A549 treated with Mapracorat at 1 μM for 4 hours (cell line): ENCODE data around the gene ARL5B. TPM values are rescaled to one million over a fixed set of nuclear protein-coding genes. Genes with fewer than 3 reads are reported as not detected.

Source experiments
- total RNA-seq: library from RNA; stranded (reverse); fragments of 200-300 nt; extraction: Qiagen RNA extraction; gene quantifications from 5 replicates; pipeline ENCODE4 v1.2.3, GENCODE V29; 2022

The ARL5B gene
- 6.5 to 8.1 TPM (median 7.9 TPM) in 5 replicates for total RNA-seq

DNA sequence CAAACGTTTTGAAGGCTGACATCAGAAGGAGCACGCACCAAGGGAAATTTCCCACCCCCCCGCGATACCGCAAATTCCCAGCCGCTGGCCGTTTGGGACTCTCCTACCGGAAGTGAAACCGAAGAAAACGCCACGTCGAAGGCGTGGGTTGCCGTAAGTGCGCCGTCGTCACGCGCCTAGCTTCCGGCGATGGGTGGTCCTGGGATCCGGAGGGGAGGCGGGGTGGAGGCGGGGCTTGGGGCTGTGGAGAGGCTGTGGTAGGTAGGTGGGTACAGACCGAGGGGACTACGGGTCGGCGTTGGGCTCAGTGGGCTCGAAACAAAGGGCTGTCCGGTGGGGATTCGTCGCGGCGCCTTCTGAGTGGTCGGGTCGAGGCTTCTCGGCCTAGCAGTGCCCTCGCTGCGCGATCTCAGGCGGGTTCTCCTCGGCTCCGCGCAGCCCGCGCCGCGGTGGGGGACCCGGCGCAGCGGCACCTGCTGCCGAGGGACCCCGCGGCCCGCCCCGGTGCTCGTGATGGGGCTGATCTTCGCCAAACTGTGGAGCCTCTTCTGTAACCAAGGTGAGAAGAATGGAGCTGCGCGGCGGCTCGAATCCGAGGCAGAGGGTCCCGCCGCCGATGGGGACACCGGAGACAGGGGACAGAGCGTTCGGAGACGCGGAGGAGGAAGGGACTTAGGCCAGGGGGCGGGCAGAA is at the start of gene ARL5B:
Gene ARL5B (plus strand): TSS at position 307 of the 694 bp plus-strand sequence. CDS start 207 bp downstream, at position 514.

DNA sequence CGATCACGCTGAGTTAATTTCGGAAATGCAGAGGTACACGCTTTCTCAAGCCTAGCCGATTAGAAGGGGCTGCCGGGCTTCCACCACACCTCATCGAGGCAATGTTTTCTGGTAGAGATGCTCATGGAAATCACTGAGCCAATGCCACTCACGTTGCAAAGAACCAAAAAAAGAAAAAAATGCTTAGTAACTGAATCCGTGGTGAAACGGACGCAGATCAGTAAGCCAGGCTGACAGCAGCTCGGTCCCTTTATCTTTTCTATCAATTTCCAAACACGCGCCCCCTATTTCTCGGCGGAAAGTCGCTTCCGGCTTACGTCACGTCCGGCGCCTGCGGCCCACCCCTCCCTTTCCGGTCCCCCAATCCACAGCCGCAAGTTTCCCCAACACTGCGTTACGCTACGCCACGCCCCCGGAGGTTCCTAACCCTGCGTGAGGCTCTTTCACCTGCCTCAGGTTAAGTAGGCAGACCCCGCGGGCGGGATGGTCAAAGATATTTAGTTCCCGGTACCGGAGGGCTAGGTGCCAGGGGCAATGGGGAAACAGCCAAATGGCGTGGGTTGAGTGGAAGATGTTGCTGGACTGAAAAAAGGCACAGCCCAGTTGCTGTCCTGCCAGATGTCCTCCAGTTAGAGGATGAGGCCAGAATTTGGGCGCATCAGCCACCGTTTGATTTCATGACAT is 7.8 kb upstream of the ARL5B start, which contains the start of gene NSUN6:
Gene NSUN6 (minus strand): TSS at position 264 of the 684 bp plus-strand sequence. CDS start 384 bp downstream, outside the sequence.

Other genes with a start within 250 kb of the ARL5B start
- gene NSUN6, start 7.8 kb upstream of the ARL5B start, total RNA-seq: 3.5 to 4.3 TPM (median 3.9 TPM) in 5 replicates